ENCODE results near the gene TFR2. TPM values are rescaled to one million over a fixed set of nuclear protein-coding genes. Genes with fewer than 3 reads are reported as not detected.
A peak's percentile ranks its signal among the peaks of the same experiment; 100 is the strongest.

The TFR2 gene
- total and polyA plus RNA-seq, 2 donors (not counting 3 experiments of a cell fraction or from before 2014, with no cell fraction given): 0.37 to 0.60 TPM

GRCh38 chr7:100586266-100587025 lies 54.9 kb downstream of the TFR2 start, which contains the start of gene FBXO24:
Gene FBXO24, plus strand, starts transcription at chr7:100586328. Its CDS starts 298 bp downstream, at chr7:100586626.
- ChIA-PET CTCF (interaction anchor here (0.7 to 2.7 kb wide), 19 partner anchors 16 to 179 kb away, joined by 3 to 13 read pairs (median 3); partner anchors contain the start of genes GNB2, MOSPD3, PCOLCE and POP7), POLR2A (interaction anchor here (0.6 to 3.6 kb wide), 22 partner anchors 8 to 303 kb away, joined by 3 to 28 read pairs (median 5); partner anchors contain the start of genes GNB2, MOSPD3, PCOLCE and POP7)
- H3K27ac ChIP-seq (ENCODE audit: insufficient read depth, low read depth, low read length): peak within 1 kb of the TSS; percentile 65
- H4K20me1 ChIP-seq (replicated peaks; ENCODE audit: control insufficient read depth, extremely low read depth, insufficient read depth, low read length): no peaks in the 10 kb centered on the region
- peak; percentile 100 for DNase-seq (ENCODE audit: low read depth, low spot score)
- H3K27me3 ChIP-seq (ENCODE audit: control insufficient read depth in 2 of 2, insufficient read depth in 2 of 2, low read length in 2 of 2): peaks cover 0 to 4% of the 10 kb centered on the region in 2 experiments
- intact Hi-C loops (cut with micrococcal nuclease) (loop anchor here (1.0 to 10.0 kb wide), 7 partner anchors 18 to 278 kb away; partner anchors contain the start of genes GIGYF1, GNB2, MOSPD3 and TRIP6), dilution Hi-C loops (cut with MboI; ENCODE audit: extremely low pct_ligation_motif_present, low sequenced_read_pairs) (no loop called here)
- H2AFZ ChIP-seq (ENCODE audit: low read depth, low read length): peak within 1 kb of the TSS; percentile 86
- TF ChIP-seq EZH2 (IDR thresholded peaks at IDR 0.05; ENCODE audit: borderline replicate concordance, low read depth, low read length, severe bottlenecking) (no peak), MAX (IDR thresholded peaks at IDR 0.05; ENCODE audit: insufficient read depth, insufficient read length) (no peak), POLR2AphosphoS5 (IDR thresholded peaks at IDR 0.05; ENCODE audit: insufficient read depth, low read depth, low read length) (peak; percentile 61), POLR2A (IDR thresholded peaks at IDR 0.05; ENCODE audit: low read depth, low read length) (peak; percentile 72)
- BruUV-seq (replicated peaks): no TSS peak
- no peaks in the 10 kb centered on the region for H3K9me1 ChIP-seq (replicated peaks; ENCODE audit: control insufficient read depth, extremely low read depth, insufficient read depth, low read length)
- H3K4me3 ChIP-seq (replicated peaks in 1 of 3; ENCODE audit: insufficient read depth in 1 of 3, low read depth in 1 of 3, low read length in 3 of 3): peak within 1 kb of the TSS; percentile 86 to 95 (median 93)
- H3K9ac ChIP-seq (replicated peaks; ENCODE audit: extremely low read depth, insufficient read depth, low read length): peak within 1 kb of the TSS; percentile 92
- FAIRE-seq: peak; percentile 100
- H3K79me2 ChIP-seq (ENCODE audit: control insufficient read depth, insufficient read depth, low read length): peaks cover 29% of the 10 kb centered on the region
- peaks cover 32% of the 10 kb centered on the region for H3K4me1 ChIP-seq (ENCODE audit: control insufficient read depth, extremely low read depth, insufficient read depth, low read length)
- H3K9me3 ChIP-seq (replicated peaks; ENCODE audit: control insufficient read depth, insufficient read depth, low read length): no peaks in the 10 kb centered on the region
- peaks cover 10 to 11% of the 10 kb centered on the region in 2 experiments for H3K36me3 ChIP-seq (ENCODE audit: control insufficient read depth in 2 of 2, extremely low read depth in 1 of 2, insufficient read depth in 2 of 2, low read length in 2 of 2)
- H3K4me2 ChIP-seq (ENCODE audit: insufficient read depth, low read length): peak within 1 kb of the TSS; percentile 95
